UCSD-AML1 (cell line): ENCODE results near the gene SLC9A8.
"Not testable (repeated sequence)": the region's sequence is repeated elsewhere in the genome, so short reads cannot be mapped to it uniquely, and the experiment has no call there.

ENCODE experiments used
- DNase-seq: peaks from one replicate; lab custom pipeline; 2025; ENCODE audit not compliant: unreplicated experiment; lab: John Stamatoyannopoulos, UW

The SLC9A8 gene, protein sequence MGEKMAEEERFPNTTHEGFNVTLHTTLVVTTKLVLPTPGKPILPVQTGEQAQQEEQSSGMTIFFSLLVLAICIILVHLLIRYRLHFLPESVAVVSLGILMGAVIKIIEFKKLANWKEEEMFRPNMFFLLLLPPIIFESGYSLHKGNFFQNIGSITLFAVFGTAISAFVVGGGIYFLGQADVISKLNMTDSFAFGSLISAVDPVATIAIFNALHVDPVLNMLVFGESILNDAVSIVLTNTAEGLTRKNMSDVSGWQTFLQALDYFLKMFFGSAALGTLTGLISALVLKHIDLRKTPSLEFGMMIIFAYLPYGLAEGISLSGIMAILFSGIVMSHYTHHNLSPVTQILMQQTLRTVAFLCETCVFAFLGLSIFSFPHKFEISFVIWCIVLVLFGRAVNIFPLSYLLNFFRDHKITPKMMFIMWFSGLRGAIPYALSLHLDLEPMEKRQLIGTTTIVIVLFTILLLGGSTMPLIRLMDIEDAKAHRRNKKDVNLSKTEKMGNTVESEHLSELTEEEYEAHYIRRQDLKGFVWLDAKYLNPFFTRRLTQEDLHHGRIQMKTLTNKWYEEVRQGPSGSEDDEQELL

DNA sequence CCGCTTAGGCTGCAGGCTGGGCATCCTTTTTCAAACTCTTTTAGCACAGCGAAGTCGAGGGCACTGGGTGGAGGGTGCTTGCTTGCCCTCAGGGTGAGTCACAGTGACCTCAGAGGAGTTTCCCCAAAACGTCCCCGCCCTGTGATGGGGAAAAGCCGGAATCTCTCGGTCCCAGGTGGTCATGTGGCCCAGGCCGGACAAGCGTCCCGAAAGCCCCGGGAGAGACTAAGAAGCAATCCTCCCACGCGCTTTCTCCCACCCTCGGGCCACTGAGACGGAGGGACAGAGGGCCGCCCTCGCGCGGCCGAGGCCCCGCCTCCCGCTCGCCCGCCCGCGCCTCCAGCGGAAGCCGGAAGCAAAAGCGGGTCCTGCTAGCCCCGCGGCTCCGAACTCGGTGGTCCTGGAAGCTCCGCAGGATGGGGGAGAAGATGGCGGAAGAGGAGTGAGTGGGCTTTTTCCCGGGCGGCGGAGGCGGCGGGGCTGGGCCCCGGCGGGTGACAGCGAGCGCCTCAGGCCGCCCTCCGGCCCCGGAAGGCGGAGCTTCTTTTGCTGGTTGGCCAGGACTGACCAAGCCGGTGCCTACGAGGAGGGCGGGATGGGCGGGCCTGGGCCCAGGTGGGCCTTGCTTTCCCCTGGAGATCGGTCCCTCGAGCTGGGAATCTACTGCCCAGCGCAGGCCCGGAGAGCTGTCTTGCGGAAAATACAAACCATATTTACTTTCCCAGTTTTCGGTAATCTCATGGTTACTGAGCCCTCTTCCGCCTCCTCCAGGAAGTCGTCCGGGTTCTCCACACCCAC is at the start of gene SLC9A8:
Gene SLC9A8, plus strand, starts transcription at position 322 of the 798 bp plus-strand sequence. Its CDS starts 95 bp downstream, at position 417.
- peak; percentile 91 for DNase-seq

DNA sequence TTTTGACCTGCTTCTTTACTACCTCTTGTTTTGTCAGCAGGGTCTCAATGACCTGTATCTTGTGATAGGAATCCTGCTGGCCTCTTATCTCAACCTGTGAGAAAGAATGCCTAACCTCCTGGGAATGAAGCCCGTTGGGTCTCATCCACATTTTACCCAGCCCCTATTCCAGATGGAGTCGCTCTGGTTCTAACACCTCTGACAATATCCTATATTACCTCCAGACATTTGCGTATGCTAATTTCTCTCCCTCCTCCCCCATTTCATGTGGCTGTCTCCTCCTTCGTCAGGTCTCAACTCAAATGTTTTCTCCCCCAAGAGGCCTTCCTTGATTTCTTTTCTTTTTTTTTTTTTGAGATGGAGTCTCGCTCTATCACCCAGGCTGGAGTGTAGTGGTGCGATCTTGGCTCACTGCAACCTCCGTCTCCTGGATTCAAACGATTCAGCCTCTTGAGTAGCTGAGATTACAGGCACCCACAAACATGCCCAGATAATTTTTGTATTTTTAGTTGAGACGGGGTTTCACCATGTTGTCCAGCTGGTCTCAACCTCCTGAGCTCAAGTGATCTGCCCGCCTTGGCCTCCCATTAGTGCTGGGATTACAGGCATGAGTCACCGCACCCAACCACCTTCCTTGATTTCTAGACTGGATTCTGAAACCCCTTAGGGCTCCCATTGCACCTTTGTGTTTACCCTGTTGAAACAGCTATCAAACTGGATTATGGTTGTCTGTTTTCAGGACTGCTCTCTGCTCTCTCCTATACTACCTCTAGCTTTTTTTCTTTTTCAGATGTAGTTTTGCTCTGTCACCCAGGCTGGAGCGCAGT is 49.5 kb upstream of the SLC9A8 start:
- no peak for DNase-seq

DNA sequence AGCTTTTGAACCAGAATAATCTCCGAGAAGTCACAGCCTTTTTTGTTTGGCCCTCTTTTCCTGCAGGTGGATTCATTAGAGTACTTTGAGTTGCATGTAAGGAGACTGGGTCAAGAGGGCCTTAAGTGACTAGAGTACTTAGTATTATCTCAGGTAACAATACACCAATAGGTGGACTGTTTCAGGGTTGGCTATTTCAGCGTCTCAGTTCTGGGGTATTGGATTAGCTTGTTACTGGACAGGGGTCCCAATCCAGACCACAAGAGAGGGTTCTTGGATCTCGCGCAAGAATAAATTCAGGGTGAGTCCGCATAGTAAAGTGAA is 47.3 kb upstream of the SLC9A8 start:
- DNase-seq, result no peak

DNA sequence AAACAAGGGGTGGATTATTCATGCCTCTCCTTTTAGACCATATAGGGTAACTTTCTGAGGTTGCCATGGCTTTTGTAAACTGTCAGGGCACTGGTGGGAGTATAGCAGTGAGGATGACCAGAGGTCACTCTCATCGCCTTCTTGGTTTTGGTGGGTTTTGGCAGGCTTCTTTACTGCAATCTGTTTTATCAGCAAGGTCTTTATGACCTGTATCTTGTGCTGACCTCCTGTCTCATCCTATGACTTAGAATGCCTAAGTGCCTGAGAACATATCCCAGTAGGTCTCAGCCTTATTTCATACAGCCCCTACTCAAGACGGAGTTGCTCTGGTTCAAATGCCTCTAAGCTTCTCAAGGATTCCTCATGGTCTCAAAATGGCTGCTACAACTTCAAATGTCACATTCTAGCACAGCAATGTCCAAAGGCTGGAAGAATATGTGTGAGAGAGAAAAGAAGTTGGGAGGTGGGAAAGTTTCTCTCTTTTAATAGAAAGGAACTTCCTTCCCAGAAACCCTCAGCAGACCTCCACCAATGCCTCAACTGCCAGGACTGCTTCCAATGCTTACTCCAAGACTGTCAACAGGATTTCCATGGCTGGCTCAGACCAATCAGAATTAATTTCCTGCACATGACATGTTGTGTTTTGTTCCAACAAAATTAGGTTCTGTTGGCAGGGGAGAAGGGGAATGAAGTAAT is 46.6 kb upstream of the SLC9A8 start:
- no peak for DNase-seq

DNA sequence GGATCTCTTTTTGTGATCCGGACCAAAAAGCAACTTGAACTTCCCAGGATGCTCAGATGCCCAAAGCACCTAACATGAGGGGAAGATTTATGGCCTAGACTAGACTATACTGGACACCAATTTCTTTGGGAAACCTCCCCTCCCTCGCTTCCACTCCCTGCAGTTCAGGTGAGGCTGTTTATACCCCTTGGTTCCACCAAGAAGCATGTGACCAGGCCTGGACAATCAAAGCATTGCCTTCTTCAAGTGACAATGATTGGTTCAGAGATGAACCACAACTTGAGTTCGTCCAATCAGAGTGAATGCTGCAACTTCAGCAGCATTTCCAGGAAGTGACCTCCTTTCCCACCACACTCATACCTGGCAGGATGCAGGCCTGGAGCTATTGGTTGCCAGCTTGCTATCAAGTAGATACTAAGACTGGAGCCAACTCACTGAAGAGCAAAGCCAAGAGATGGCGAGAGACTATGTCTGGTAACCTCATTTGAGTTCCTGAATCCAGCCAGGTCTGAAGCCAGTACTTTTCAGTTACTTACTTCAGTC is 45.6 kb upstream of the SLC9A8 start:
- DNase-seq, result no peak

DNA sequence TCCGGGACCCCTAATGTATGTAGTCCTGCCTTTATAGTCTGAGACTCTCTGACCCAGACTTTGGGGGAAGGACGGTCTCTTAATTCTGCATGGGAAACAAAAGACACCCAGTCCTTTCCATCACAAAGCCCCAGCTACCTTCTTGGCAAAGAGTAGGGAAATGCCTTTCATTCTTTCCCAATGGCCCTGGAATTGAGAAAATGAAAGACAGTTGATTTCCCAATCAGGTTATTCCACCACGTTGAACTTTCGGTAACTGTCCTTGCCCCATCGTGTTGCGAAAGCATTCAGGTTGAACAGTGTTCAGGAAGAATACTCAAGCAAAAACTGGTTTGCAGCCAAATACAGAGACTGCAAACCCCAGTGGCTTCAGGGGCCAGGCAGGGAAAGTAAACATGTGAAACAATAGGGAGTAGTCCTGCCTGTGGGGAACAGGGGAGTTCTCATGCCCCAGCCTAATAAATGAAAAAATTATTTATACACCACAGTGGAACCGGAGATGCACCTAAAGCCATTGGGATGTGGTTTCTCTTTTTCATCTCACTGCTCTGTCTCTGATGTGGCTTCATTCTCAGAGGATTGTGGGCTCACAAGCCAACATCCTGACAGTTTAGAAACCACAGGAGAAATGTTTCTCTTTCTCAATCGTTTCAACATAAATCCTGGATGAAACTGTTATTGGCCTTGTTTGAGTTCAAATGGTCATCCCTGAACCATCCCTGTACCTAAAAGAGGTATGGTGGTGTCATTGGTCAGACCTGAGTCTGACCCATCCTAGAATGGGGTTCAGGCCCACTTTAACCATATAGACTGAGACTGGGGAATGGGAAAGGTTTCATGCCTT is 44.2 kb upstream of the SLC9A8 start:
- DNase-seq, result no peak

DNA sequence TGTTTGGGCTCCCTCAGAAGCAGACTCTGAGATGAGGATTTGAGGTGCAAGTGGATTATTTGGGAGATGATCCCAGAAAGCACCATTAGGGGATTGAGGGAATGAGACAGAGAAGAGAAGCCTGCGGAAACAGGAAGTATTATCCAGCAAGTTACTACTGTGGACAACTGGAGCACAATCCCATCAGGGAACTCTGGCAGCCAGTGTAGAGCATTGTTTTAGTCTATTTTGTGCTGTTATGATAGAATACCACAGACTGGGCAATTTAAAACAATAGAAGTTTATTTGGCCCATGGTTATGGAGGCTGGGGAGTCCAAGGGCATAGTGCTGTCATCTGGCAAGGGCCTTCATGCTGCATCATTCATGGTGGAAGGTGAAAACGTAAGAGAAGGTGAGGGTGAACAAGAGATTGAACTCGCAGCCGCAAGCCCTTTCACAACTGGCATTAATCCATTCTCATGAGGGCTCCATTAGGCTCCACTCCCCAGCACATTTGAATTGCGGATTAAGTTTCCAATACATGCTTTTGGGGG is 43.5 kb upstream of the SLC9A8 start:
- DNase-seq, result no peak

DNA sequence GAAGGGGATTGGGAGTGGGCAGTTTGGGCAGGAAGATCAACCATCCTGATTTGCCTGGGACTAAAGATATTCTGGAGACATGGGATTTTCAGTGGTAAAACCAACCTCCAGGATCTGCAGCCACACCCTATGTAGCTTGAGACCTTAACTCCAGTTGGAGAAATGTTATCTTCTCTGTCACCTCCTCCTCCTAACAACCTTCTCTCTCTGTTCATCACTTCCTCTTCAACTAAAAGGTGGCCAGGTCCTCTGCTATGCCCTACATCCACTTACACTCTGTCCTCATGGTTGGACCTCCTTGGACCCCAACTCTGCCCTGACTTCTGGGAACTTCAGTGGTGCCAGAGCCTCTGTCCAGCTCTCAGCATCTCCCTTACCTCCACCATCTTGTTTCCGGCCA is 42.0 kb upstream of the SLC9A8 start:
- DNase-seq, result no peak

DNA sequence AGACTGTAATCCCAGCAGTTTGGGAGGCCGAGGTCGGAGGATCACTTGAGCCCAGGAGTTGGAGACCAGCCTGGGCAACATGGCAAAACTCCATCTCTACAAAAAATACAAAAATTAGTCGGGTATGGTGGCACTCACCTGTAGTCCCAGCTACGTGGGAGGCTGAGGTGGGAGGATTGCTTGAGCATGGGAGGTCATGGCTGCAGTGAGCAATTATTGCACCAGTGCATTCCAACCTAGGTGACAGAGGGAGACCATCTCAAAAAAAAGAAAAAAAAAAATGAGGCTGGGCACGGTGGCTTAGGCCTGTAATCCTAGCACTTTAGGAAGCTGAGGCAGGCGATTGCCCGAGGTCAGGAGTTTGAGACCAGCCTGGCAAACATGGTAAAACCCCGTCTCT is 38.4 kb upstream of the SLC9A8 start:
- DNase-seq, result not testable (repeated sequence)

DNA sequence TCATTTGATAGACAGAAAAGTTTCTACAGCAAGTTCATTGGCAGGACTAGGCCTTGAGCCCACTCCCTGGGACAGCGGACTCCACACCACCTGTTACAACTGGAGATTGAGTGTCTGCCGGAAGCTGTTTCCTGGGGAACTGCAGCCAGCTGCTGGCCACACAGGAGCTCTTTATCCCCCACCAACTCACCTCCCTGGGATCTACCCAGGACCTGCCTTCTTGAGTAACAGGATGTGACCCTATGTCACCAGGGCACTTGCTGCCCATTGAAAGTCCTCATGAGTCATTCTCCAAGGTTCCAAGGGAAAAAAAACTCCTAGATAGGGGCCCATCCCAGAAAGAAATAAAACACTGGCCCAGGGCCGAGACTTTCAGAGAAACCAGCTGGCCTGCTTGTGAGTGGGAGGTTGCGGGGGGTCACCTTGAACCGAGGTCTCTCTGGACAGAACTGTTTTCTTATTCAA is 37.4 kb upstream of the SLC9A8 start:
- no peak for DNase-seq

DNA sequence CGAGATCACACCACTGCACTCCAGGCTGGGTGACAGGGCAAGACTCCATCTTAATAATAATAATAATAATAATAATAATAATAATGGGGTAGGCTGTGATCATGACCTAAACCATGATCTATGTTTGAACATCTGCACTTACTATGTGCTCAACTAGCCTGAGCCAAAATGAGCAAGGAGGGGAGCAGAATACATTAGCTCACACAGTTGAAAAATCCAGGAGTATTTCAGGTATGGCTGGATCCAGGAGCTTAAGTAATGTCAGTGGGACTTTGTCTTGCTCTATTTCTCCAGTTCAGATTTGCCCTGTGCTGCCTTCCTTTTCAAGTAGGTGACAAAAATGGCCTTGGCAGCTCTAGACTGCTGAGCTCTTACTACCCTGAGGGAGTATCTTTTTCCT is 32.7 kb upstream of the SLC9A8 start:
- no peak for DNase-seq

DNA sequence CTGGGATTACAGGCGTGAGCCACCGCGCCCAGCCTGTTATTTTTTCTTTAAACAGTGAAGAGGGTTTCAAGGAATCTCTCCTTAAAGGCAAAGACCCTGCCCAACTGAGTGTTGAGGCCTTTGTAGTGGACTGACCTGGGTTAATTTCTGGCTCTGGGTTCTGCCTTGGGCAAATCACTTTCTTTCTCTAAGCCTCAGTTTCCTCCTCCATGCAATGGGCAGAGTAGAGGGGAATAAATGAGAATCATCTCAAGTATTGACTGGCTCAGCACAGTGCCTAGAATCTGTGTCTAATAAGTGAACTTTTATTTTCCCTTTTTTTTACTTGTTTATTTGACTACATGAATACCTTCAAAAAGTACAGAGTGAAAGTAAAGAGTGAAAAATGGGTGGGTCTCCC is 31.0 kb upstream of the SLC9A8 start:
- DNase-seq, result no peak

DNA sequence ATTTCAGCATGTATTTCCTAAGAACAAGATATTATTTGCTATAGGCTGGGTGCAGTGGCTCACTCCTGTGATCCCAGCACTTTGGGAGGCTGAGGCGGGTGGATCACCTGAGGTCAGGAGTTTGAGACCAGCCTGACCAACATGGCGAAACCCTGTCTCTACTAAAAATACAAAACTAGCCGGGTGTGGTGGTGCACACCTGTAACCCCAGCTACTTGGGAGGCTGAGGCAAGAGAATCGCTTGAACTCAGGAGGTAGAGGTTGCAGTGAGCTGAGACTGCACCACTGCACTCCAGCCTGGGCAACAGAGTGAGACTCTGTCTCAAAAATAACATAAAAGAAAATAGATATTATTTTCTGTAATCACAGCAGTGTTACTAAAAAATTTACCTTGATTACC is 30.2 kb upstream of the SLC9A8 start:
- DNase-seq, result not testable (repeated sequence)

DNA sequence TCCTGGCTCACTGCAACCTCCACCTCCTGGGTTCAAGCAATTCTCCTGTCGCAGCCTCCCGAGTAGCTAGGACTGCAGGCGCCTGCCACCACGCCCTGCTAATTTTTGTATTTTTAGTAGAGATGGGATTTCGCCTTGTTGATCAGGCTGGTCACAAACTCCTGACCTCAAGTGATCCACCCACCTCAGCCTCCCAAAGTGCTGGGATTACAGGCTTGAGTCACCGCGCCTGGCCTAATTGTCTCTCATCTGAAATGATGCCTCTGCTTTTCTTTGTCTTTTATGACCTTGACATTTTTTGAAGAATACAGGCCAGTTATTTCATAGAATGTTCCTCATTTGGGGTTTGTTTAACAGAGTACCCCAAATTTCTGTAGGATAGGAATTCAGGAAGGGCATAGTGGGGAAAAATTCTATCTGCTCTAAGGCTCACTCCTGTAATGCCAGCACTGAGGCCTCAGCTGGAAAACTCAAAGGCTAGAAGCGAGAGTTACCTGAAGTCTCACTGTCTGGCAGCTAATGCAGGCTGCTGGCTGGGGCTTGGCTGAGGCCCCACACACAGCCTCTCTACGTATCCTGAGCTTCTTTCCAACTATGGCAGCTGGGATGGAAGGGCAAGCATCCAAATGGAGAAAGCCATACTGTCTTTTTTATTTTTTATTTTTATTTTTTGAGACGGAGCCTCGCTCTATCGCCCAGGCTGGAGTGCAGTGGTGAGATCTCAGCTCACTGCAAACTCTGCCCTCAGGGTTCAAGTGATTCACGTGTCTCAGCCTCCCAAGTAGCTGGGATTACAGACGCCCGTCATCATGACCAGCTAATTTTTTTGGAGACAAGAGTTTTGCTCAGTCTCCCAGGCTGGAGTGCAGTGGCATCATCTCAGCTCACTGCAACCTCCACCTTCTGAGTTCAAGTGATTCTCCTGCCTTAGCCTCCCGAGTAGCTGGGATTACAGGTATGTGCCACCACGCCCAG is 29.3 kb upstream of the SLC9A8 start:
- not testable (repeated sequence) for DNase-seq

DNA sequence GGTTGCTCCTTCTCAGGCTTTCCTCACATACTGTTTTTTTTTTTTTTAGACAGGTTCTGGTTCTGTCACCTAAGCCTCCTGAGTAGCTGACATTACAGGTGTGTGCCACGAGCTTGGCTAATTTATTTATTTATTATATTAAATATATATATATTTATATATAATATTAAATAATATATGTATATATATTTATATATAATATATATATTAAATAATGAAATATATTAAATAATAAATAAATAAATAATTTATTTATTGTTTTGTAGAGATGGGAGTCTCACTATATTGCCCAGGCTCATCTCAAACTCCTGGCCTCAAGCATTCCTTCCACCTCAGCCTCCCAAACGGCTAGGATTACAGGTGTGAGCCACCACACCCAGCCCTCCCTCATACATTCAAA is 28.3 kb upstream of the SLC9A8 start:
- no peak for DNase-seq

DNA sequence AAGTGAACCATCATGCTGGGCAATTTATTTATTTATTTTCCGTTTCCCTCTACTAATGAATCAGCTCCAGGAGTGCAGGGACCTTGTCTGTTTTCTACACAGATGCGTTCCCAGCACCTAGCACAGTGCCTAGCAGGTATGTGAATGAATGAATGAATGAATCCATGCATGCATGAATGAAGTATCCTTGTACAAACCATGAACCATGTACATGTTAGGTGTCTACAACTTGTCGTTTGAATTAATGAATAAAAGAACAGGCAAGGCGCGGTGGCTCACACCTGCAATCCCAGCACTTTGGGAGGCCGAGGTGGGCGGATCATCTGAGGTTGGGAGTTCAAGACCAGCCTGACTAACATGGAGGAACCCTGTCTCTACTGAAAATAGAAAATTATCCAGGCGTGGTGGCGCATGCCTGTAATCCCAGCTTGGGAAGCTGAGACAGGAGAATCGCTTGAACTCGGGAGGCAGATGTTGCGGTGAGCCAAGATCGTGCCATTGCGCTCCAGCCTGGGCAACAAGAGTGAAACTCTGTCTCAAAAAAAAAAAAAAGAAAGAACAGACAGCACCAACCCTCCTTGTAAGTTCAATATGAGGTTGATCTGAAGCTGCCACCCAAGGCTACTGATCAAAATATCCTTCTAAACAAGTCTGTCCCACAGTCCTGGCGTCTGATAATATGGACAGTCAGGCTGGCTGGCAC is 27.3 kb upstream of the SLC9A8 start:
- DNase-seq, result no peak

DNA sequence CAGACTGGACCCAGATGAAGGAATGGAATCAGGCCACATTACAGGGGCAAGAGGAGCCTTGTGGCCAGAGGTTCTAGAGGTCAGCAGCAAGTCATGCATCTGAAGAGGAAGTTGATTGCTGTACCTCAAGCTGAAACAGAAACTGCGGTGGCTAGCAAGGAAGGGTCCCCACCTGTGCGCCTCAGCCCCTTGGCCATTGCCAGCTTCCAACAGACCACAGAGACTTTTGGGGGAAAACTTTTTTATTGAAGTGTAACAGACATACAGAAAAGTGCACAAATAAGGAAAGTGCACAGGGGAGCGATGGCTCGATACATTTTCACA is 26.8 kb upstream of the SLC9A8 start:
- DNase-seq, result no peak
